ENCODE data around the gene ANKRD22.
"Not testable (repeated sequence)": the region's sequence is repeated elsewhere in the genome, so short reads cannot be mapped to it uniquely, and the experiment has no call there.

The ANKRD22 gene

GRCh38 chr10:88875081-88875480 is 23.4 kb upstream of the ANKRD22 start:
- DNase-seq: no peak

- no peak for DNase-seq
Measured at GRCh38 chr10:88874281-88874680, 22.6 kb upstream of the ANKRD22 start.

- DNase-seq: no peak
Measured at GRCh38 chr10:88873757-88874156, 22.1 kb upstream of the ANKRD22 start.

GRCh38 chr10:88870089-88870488 is 18.4 kb upstream of the ANKRD22 start:
- no peak for DNase-seq

- DNase-seq: no peak
Measured at GRCh38 chr10:88866454-88866853, 14.8 kb upstream of the ANKRD22 start.

GRCh38 chr10:88865281-88865876 is 13.7 kb upstream of the ANKRD22 start:
- DNase-seq: no peak

- DNase-seq: no peak
Measured at GRCh38 chr10:88861036-88861435, 9.4 kb upstream of the ANKRD22 start.

GRCh38 chr10:88858491-88858890 is 6.8 kb upstream of the ANKRD22 start:
- DNase-seq: no peak

- no peak for DNase-seq
Measured at GRCh38 chr10:88857831-88858230, 6.2 kb upstream of the ANKRD22 start.

- no peak for DNase-seq
Measured at GRCh38 chr10:88854684-88855083, 3.0 kb upstream of the ANKRD22 start.

- DNase-seq: no peak
Measured at GRCh38 chr10:88853155-88853881, 1.7 kb upstream of the ANKRD22 start.

- DNase-seq: no peak
Measured at GRCh38 chr10:88852327-88852726, 683 bp upstream of the ANKRD22 start.

- DNase-seq: no peak
Measured at GRCh38 chr10:88850712-88851111, 932 bp downstream of the ANKRD22 start.

- no peak for DNase-seq
Measured at GRCh38 chr10:88849234-88849633, 2.4 kb downstream of the ANKRD22 start.

GRCh38 chr10:88848499-88848898 is 3.1 kb downstream of the ANKRD22 start:
- no peak for DNase-seq

- DNase-seq: no peak
Measured at GRCh38 chr10:88843171-88843570, 8.5 kb downstream of the ANKRD22 start.

GRCh38 chr10:88841316-88842111 is 10.1 kb downstream of the ANKRD22 start:
- DNase-seq: no peak

GRCh38 chr10:88840881-88841280 is 10.8 kb downstream of the ANKRD22 start:
- DNase-seq: no peak

GRCh38 chr10:88840104-88840503 is 11.5 kb downstream of the ANKRD22 start:
- no peak for DNase-seq

GRCh38 chr10:88838766-88839350 is 12.8 kb downstream of the ANKRD22 start:
- DNase-seq: no peak

- not testable (repeated sequence) for DNase-seq
Measured at GRCh38 chr10:88837632-88838031, 14.0 kb downstream of the ANKRD22 start.

- DNase-seq: no peak
Measured at GRCh38 chr10:88835910-88836221, 15.8 kb downstream of the ANKRD22 start.

- DNase-seq: no peak
Measured at GRCh38 chr10:88835096-88835909, 16.3 kb downstream of the ANKRD22 start.
